OCI-LY7 (cell line): Measurements from ENCODE around the gene MVB12B. TPM values are rescaled to one million over a fixed set of nuclear protein-coding genes. Genes with fewer than 3 reads are reported as not detected.

Experiments
- BruUV-seq: library from RNA; stranded (reverse); fragments of 400-500 nt; replicated peaks from 2 replicates; lab custom pipeline; 2021; lab: Mats Ljungman, UMichigan
- CTCF ChIA-PET: fragments of 300-600 bp; sonication (Branson Sonifier 250); formaldehyde crosslinking; loops from one replicate; lab custom pipeline; 2022; ENCODE audit warnings: antibody characterized with exemption; ENCODE audit not compliant: unreplicated experiment; lab: Charles Lee
- POLR2A ChIA-PET: fragments of 300-600 bp; sonication (Branson Sonifier 250); formaldehyde crosslinking; loops from one replicate; lab custom pipeline; 2022; ENCODE audit warnings: antibody characterized with exemption; lab: Charles Lee
- DNase-seq: peaks from one replicate; pipeline ENCODE4 v3.0.0-alpha.2; 2015; ENCODE audit warnings: low spot score
- H2AFZ ChIP-seq: fragments of 200-600 bp; sonication (generic), shearing (Covaris generic); 2 replicates; pipeline ENCODE4 v1.6.1; 2014; ENCODE audit warnings: mild to moderate bottlenecking, antibody characterized with exemption, low read length, moderate library complexity
- H3K27ac ChIP-seq: fragments of 200-600 bp; sonication (generic); 2 replicates; pipeline ENCODE4 v1.5.1; 2014; ENCODE audit warnings: mixed run types, low read depth, mild to moderate bottlenecking, moderate library complexity, low read length, inconsistent platforms; ENCODE audit not compliant: poor library complexity, severe bottlenecking
- H3K36me3 ChIP-seq: fragments of 200-600 bp; sonication (generic); 2 replicates; pipeline ENCODE4 v1.6.1; 2014; ENCODE audit warnings: mild to moderate bottlenecking, antibody characterized with exemption, low read length, moderate library complexity, mixed read lengths; ENCODE audit not compliant: insufficient read depth
- H3K4me1 ChIP-seq: fragments of 200-600 bp; sonication (generic); 2 replicates; pipeline ENCODE4 v1.5.1; 2014; ENCODE audit warnings: mild to moderate bottlenecking, low read length; ENCODE audit not compliant: insufficient read depth, poor library complexity, severe bottlenecking
- H3K4me2 ChIP-seq: fragments of 200-600 bp; sonication (generic); 2 replicates; pipeline ENCODE4 v1.6.1; 2014; ENCODE audit warnings: mild to moderate bottlenecking, low read length
- H3K4me3 ChIP-seq: fragments of 200-600 bp; sonication (generic); 2 replicates; pipeline ENCODE4 v1.5.1; 2014; ENCODE audit warnings: mild to moderate bottlenecking, low read depth, low read length; ENCODE audit not compliant: poor library complexity, severe bottlenecking
- H3K79me2 ChIP-seq: fragments of 200-600 bp; sonication (generic); 2 replicates; pipeline ENCODE4 v1.6.1; 2016; ENCODE audit warnings: low read depth, mild to moderate bottlenecking, low read length, moderate library complexity, mixed read lengths; ENCODE audit not compliant: insufficient read depth
- H3K9me2 ChIP-seq: fragments of 200-600 bp; sonication (generic); 2 replicates; pipeline ENCODE4 v1.6.1; 2016; ENCODE audit warnings: mild to moderate bottlenecking, low read length, mixed read lengths; ENCODE audit not compliant: insufficient read depth
- H3K9me3 ChIP-seq: fragments of 200-600 bp; sonication (generic); 2 replicates; pipeline ENCODE4 v1.6.1; 2014; ENCODE audit warnings: mild to moderate bottlenecking, mixed run types, low read length, mixed read lengths
- H4K20me1 ChIP-seq: fragments of 200-600 bp; sonication (generic); 2 replicates; pipeline ENCODE4 v1.6.1; 2014; ENCODE audit warnings: mild to moderate bottlenecking, antibody characterized with exemption, low read length, moderate library complexity, mixed read lengths; ENCODE audit not compliant: insufficient read depth
- EZH2phosphoT487 ChIP-seq: fragments of 200-600 bp; sonication (generic); IDR thresholded peaks from 2 replicates; pipeline ENCODE4 v1.6.1; 2018; ENCODE audit warnings: low read depth, borderline replicate concordance, mild to moderate bottlenecking, mixed run types, antibody characterized with exemption, low read length, moderate library complexity, mixed read lengths
- intact Hi-C: fragments of 100-400 bp; cut with micrococcal nuclease; formaldehyde crosslinking; loops from one replicate; pipeline ENCODE4 v1.10.0; 2022; ENCODE audit not compliant: unreplicated experiment
- total RNA-seq, 2 experiments: library from RNA; depleted of rRNA in 1 of 2; stranded (reverse); fragments of >200 nt in 1 of 2; shearing (Covaris generic) in 1 of 2; gene quantifications; 2 replicates each; pipeline ENCODE4 v1.2.3, GENCODE V29; 2014 to 2022
- TF ChIP-seq, protein P1 (sequence below): fragments of 200-600 bp; sonication (generic); conservative IDR thresholded peaks from 2 replicates; pipeline ENCODE4 v1.5.1; 2014; ENCODE audit warnings: mild to moderate bottlenecking, antibody characterized with exemption, low read length, moderate library complexity, mixed read lengths

MVB12B gene
- total RNA-seq, 2 experiments from 2014 or later: 1.3 TPM; not detected in 1

DNA sequence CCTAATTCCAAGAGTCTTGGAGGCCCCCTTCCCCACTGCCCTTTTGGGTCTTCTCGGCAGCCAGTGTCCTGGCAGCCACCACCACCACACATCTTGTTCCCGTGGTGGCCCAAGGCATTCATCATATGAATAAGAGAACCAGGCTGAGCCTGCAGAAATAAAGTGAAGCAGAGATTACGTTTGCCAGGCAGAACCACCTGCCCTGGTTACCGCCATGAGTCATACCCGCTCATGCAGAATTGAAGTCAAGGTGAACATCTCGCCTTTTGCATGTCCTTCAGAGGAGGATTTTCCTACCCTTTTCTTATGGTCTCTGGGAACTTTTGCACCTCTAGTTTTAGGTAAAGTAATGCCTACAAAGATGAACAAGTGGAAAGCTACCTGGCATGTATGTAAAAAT is 167.6 kb downstream of the MVB12B start:
- Histone ChIP-seq H4K20me1 (no peaks in the 10 kb centered on the region), H3K36me3 (no peaks in the 10 kb centered on the region), H3K4me1 (peaks cover under 1% of the 10 kb centered on the region), H3K9me2 (no peaks in the 10 kb centered on the region), H3K9me3 (no peaks in the 10 kb centered on the region), H3K4me2 (no peak overlapping the region), H2AFZ (no peak overlapping the region), H3K4me3 (no peak overlapping the region), H3K27ac (no peak overlapping the region), H3K79me2 (no peaks in the 10 kb centered on the region)
- BruUV-seq: no TSS peak
- ChIA-PET POLR2A (interaction anchor here (0.6 kb wide), 1 partner anchor 32 kb away, joined by 3 read pairs; no protein-coding TSS in a partner anchor), CTCF (no interaction called here)
- intact Hi-C loops: loop anchor here (5.0 kb wide), 3 partner anchors 177 to 1087 kb away; no protein-coding TSS in a partner anchor
- no peak for DNase-seq
- TF ChIP-seq, protein P1, sequence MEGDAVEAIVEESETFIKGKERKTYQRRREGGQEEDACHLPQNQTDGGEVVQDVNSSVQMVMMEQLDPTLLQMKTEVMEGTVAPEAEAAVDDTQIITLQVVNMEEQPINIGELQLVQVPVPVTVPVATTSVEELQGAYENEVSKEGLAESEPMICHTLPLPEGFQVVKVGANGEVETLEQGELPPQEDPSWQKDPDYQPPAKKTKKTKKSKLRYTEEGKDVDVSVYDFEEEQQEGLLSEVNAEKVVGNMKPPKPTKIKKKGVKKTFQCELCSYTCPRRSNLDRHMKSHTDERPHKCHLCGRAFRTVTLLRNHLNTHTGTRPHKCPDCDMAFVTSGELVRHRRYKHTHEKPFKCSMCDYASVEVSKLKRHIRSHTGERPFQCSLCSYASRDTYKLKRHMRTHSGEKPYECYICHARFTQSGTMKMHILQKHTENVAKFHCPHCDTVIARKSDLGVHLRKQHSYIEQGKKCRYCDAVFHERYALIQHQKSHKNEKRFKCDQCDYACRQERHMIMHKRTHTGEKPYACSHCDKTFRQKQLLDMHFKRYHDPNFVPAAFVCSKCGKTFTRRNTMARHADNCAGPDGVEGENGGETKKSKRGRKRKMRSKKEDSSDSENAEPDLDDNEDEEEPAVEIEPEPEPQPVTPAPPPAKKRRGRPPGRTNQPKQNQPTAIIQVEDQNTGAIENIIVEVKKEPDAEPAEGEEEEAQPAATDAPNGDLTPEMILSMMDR: no peak

- DNase-seq: no peak
- H3K27ac ChIP-seq: no peak overlapping the region
- intact Hi-C loops: loop anchor here (5.0 kb wide), 3 partner anchors 177 to 1087 kb away; no protein-coding TSS in a partner anchor
- no peaks in the 10 kb centered on the region for H3K9me2 ChIP-seq
- BruUV-seq: no TSS peak
- H3K4me2 ChIP-seq: no peak overlapping the region
- no peak overlapping the region for H3K4me3 ChIP-seq
- no peak overlapping the region for H2AFZ ChIP-seq
- no peaks in the 10 kb centered on the region for H3K9me3 ChIP-seq
- ChIA-PET CTCF (no interaction called here), POLR2A (interaction anchor here (0.6 kb wide), 1 partner anchor 32 kb away, joined by 3 read pairs; no protein-coding TSS in a partner anchor)
- TF ChIP-seq, protein P1: no peak
- no peak for TF ChIP-seq EZH2phosphoT487
- no peaks in the 10 kb centered on the region for H4K20me1 ChIP-seq
- H3K79me2 ChIP-seq: no peaks in the 10 kb centered on the region
- no peaks in the 10 kb centered on the region for H3K36me3 ChIP-seq
- H3K4me1 ChIP-seq: peaks cover 5% of the 10 kb centered on the region
Measured at GRCh38 chr9:126494746-126495145, 168.1 kb downstream of the MVB12B start.

DNA sequence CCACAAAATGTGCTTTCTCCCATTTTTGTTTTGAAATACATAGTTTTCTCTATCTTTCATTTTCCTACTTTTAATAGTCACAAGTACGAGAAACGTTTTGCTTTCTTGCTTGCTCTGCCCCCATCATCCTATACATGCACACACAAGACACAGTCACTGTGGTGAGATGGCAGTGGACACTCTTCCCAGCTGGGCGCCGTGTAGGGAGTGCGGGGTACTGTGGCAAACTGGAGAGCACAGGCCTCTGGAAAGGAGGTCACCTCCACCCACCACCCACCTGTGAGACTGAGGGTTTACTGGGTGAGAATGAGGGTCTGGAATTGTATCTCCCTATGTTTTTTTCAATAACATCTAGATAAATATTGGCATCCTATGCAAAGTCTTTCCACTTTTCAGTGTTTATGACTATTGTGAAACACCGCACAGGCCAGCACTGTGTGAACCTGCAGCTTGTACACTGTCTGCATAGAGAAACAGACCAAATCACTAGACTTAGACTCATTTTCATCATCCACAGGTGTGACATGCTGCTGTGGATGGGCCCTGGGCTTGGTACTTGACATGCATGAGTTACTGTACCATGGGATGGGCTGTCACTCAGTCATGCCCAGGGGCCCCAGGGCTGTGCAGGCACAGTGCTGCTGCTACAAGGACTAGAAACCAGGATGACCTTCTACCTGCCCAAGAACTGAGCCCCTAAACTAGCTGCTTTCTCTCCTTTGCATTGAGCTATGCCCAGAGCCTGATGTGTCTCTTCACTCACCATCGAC is 169.0 kb downstream of the MVB12B start:
- CTCF ChIA-PET: no interaction called here
- intact Hi-C loops: no loop called here
- BruUV-seq: no TSS peak

More for the DNA sequence above, 169.0 kb downstream of the MVB12B start:
- DNase-seq: no peak
- H3K27ac ChIP-seq: no peak overlapping the region
- H3K79me2 ChIP-seq: no peaks in the 10 kb centered on the region
- no peaks in the 10 kb centered on the region for H3K9me2 ChIP-seq
- H3K36me3 ChIP-seq: no peaks in the 10 kb centered on the region
- H2AFZ ChIP-seq: no peak overlapping the region
- no peaks in the 10 kb centered on the region for H4K20me1 ChIP-seq
- H3K4me1 ChIP-seq: peaks cover 5% of the 10 kb centered on the region
- no peak overlapping the region for H3K4me2 ChIP-seq
- TF ChIP-seq, protein P1: no peak
- no peak for TF ChIP-seq EZH2phosphoT487
- POLR2A ChIA-PET: no interaction called here
- H3K9me3 ChIP-seq: no peaks in the 10 kb centered on the region
- no peak overlapping the region for H3K4me3 ChIP-seq
